K562 (cell line): ENCODE measurements around the gene KCTD15. TPM values are rescaled to one million over a fixed set of nuclear protein-coding genes. Genes with fewer than 3 reads are reported as not detected.

Experiments used
- GMEB1 ChIP-seq: fragments of 250-450 bp; sonication (Bioruptor Pico); IDR thresholded peaks from 2 replicates; pipeline ENCODE4 v1.4.0; 2020; ENCODE audit warnings: mild to moderate bottlenecking
- NBN ChIP-seq: fragments of 450-650 bp; IDR thresholded peaks from 2 replicates; pipeline ENCODE4 v1.6.1; 2016; ENCODE audit warnings: low read depth, mild to moderate bottlenecking
- NCOA4 ChIP-seq: fragments of 450-650 bp; IDR thresholded peaks from 2 replicates; pipeline ENCODE4 v1.6.1; 2018; ENCODE audit warnings: mild to moderate bottlenecking; ENCODE audit not compliant: partially characterized antibody
- NFYB ChIP-seq: IDR thresholded peaks from 2 replicates; pipeline ENCODE4 v1.6.1; 2011; ENCODE audit warnings: mild to moderate bottlenecking, moderate library complexity; ENCODE audit not compliant: insufficient read length; ENCODE audit errors: extremely low read depth
- SMARCB1 ChIP-seq: IDR thresholded peaks from 2 replicates; pipeline ENCODE4 v1.6.1; 2011; ENCODE audit warnings: improper control_type of control experiment, low read depth; ENCODE audit not compliant: insufficient read length
- SRF ChIP-seq, 2 experiments: fragments of 250-450, 450-650 bp in 1 of 2; sonication (Bioruptor Pico) in 1 of 2; sonication (generic) in 1 of 2; formaldehyde crosslinking; IDR thresholded peaks; 2 replicates each; pipeline versions ENCODE4 v1.5.0 to v1.5.1; 2020 to 2022; ENCODE audit warnings: mild to moderate bottlenecking in 1 of 2, missing genetic modification reagents in 1 of 2
- SRSF3 ChIP-seq: fragments of 200-400 bp; formaldehyde crosslinking; IDR thresholded peaks from 2 replicates; pipeline ENCODE4 v1.6.1; 2016; ENCODE audit warnings: mild to moderate bottlenecking, low read length, moderate library complexity; ENCODE audit not compliant: insufficient read depth
- ZNF347 ChIP-seq: fragments of 450-650 bp; formaldehyde crosslinking; IDR thresholded peaks from 2 replicates; pipeline ENCODE4 v1.4.0; 2020; ENCODE audit warnings: low read depth, mild to moderate bottlenecking, moderate library complexity
- polyA plus RNA-seq, 8 experiments: library from polyadenylated mRNA; depleted of rRNA in 4 of 8; stranded (reverse) in 5 of 8; unstranded in 3 of 8; fragments of >200 nt; fragmentation: Nextera tagmentation in 2 of 8; fragmentation: Illumina TruSeq in 1 of 8; extraction: Ambion mirVana in 2 of 8; extraction: Trizol in 1 of 8; gene quantifications; 2 replicates each; pipeline versions ENCODE4 v1.2.1 to v1.2.3, GENCODE V29; 2011 to 2014; ENCODE audit warnings: inconsistent platforms in 1 of 8, missing spikeins in 1 of 8
- total RNA-seq, 7 experiments: library from RNA; depleted of rRNA in 6 of 7; stranded (reverse); fragments of >200 nt in 6 of 7; fragmentation: Illumina TruSeq in 2 of 7; extraction: Trizol in 2 of 7; gene quantifications; 2 replicates each; pipeline versions ENCODE4 v1.2.1 to v1.2.3, GENCODE V29; 2011 to 2021; ENCODE audit warnings: low replicate concordance in 1 of 7
- TF ChIP-seq, protein P1 (sequence below): sonication (generic); formaldehyde crosslinking; IDR thresholded peaks from 2 replicates; pipeline ENCODE4 v1.8.1; 2023; ENCODE audit warnings: missing genetic modification reagents, mild to moderate bottlenecking, borderline replicate concordance
- TF ChIP-seq, protein P2 (sequence below): fragments of 250-450 bp; sonication (Bioruptor Pico); IDR thresholded peaks from 2 replicates; pipeline ENCODE4 v1.8.0; 2021; ENCODE audit warnings: mild to moderate bottlenecking, moderate library complexity

KCTD15 gene
- total and polyA plus RNA-seq, 9 of the 15 experiments (the other 6 are each of a cell fraction or from before 2014, with no cell fraction given) = 1.7 to 49.0 (median 11.8) TPM

GRCh38 chr19:33819880-33820781 is 23.5 kb downstream of the KCTD15 start (continued):
- TF ChIP-seq, protein P1, sequence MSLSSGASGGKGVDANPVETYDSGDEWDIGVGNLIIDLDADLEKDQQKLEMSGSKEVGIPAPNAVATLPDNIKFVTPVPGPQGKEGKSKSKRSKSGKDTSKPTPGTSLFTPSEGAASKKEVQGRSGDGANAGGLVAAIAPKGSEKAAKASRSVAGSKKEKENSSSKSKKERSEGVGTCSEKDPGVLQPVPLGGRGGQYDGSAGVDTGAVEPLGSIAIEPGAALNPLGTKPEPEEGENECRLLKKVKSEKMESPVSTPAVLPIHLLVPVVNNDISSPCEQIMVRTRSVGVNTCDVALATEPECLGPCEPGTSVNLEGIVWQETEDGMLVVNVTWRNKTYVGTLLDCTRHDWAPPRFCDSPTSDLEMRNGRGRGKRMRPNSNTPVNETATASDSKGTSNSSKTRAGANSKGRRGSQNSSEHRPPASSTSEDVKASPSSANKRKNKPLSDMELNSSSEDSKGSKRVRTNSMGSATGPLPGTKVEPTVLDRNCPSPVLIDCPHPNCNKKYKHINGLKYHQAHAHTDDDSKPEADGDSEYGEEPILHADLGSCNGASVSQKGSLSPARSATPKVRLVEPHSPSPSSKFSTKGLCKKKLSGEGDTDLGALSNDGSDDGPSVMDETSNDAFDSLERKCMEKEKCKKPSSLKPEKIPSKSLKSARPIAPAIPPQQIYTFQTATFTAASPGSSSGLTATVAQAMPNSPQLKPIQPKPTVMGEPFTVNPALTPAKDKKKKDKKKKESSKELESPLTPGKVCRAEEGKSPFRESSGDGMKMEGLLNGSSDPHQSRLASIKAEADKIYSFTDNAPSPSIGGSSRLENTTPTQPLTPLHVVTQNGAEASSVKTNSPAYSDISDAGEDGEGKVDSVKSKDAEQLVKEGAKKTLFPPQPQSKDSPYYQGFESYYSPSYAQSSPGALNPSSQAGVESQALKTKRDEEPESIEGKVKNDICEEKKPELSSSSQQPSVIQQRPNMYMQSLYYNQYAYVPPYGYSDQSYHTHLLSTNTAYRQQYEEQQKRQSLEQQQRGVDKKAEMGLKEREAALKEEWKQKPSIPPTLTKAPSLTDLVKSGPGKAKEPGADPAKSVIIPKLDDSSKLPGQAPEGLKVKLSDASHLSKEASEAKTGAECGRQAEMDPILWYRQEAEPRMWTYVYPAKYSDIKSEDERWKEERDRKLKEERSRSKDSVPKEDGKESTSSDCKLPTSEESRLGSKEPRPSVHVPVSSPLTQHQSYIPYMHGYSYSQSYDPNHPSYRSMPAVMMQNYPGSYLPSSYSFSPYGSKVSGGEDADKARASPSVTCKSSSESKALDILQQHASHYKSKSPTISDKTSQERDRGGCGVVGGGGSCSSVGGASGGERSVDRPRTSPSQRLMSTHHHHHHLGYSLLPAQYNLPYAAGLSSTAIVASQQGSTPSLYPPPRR (CRISPR knock-in tag) = no peak
- TF ChIP-seq NCOA4 (no peak), ZNF347 (no peak), SMARCB1 (no peak), SRSF3 (no peak), NBN (no peak), SRF (CRISPR knock-in tag; IDR thresholded peaks at IDR 0.05) (no peak), NFYB (no peak), GMEB1 (CRISPR knock-in tag) (no peak)
- TF ChIP-seq, protein P2, sequence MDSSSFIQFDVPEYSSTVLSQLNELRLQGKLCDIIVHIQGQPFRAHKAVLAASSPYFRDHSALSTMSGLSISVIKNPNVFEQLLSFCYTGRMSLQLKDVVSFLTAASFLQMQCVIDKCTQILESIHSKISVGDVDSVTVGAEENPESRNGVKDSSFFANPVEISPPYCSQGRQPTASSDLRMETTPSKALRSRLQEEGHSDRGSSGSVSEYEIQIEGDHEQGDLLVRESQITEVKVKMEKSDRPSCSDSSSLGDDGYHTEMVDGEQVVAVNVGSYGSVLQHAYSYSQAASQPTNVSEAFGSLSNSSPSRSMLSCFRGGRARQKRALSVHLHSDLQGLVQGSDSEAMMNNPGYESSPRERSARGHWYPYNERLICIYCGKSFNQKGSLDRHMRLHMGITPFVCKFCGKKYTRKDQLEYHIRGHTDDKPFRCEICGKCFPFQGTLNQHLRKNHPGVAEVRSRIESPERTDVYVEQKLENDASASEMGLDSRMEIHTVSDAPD (CRISPR knock-in tag) = no peak
